Cardiac muscle cell (in vitro differentiated cells and primary cell): Measurements from ENCODE around the gene ZNF277. TPM values are rescaled to one million over a fixed set of nuclear protein-coding genes. Genes with fewer than 3 reads are reported as not detected.

Source experiments
- DNase-seq, 2 donors: peaks; one replicate each; pipeline versions ENCODE4 v3.0.0 to v3.0.0-alpha.2; 2010 to 2017; ENCODE audit warnings: low read depth in 1 of 2, low spot score in 1 of 2
- H3K27ac ChIP-seq: fragments of 200-600 bp; sonication (generic); 2 replicates; pipeline ENCODE4 v1.5.1; 2016
- H3K27me3 ChIP-seq: fragments of 200-600 bp; sonication (generic); 2 replicates; pipeline ENCODE4 v1.6.0; 2016; ENCODE audit warnings: control low read depth
- H3K36me3 ChIP-seq: fragments of 200-600 bp; sonication (generic); 2 replicates; pipeline ENCODE4 v1.5.1; 2016; ENCODE audit warnings: control low read depth
- H3K4me1 ChIP-seq: fragments of 200-600 bp; sonication (generic); 2 replicates; pipeline ENCODE4 v1.8.1; 2017; ENCODE audit warnings: low read depth, mild to moderate bottlenecking, mixed run types
- H3K4me3 ChIP-seq: fragments of 200-600 bp; sonication (generic); 2 replicates; pipeline ENCODE4 v1.5.1; 2016; ENCODE audit warnings: mild to moderate bottlenecking
- H3K9me3 ChIP-seq: fragments of 200-600 bp; sonication (generic); 2 replicates; pipeline ENCODE4 v1.5.1; 2017; ENCODE audit warnings: low read depth, mild to moderate bottlenecking, control low read depth
- polyA plus RNA-seq: library from polyadenylated mRNA; unstranded; fragments of >200 nt; fragmentation: Nextera tagmentation; extraction: Ambion mirVana; gene quantifications from 2 replicates; pipeline ENCODE4 v1.2.1, GENCODE V29; 2016
- total RNA-seq: library from RNA; depleted of rRNA; stranded (reverse); fragments of >200 nt; gene quantifications from 2 replicates; pipeline ENCODE4 v1.2.3, GENCODE V29; 2016
- TF ChIP-seq, protein P1 (sequence below): IDR thresholded peaks from 2 replicates; pipeline ENCODE4 v1.5.1; 2012; ENCODE audit warnings: low read depth, mild to moderate bottlenecking, low read length

The ZNF277 gene
- total and polyA plus RNA-seq, 2 experiments from 2014 or later: 9.8 to 22.6 TPM

- no peak for DNase-seq
- TF ChIP-seq, protein P1, sequence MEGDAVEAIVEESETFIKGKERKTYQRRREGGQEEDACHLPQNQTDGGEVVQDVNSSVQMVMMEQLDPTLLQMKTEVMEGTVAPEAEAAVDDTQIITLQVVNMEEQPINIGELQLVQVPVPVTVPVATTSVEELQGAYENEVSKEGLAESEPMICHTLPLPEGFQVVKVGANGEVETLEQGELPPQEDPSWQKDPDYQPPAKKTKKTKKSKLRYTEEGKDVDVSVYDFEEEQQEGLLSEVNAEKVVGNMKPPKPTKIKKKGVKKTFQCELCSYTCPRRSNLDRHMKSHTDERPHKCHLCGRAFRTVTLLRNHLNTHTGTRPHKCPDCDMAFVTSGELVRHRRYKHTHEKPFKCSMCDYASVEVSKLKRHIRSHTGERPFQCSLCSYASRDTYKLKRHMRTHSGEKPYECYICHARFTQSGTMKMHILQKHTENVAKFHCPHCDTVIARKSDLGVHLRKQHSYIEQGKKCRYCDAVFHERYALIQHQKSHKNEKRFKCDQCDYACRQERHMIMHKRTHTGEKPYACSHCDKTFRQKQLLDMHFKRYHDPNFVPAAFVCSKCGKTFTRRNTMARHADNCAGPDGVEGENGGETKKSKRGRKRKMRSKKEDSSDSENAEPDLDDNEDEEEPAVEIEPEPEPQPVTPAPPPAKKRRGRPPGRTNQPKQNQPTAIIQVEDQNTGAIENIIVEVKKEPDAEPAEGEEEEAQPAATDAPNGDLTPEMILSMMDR: no peak
- H3K36me3 ChIP-seq: no peaks in the 10 kb centered on the region
- H3K27me3 ChIP-seq: no peaks in the 10 kb centered on the region
- no peaks in the 10 kb centered on the region for H3K9me3 ChIP-seq
- H3K4me3 ChIP-seq: no peak overlapping the region
- no peaks in the 10 kb centered on the region for H3K4me1 ChIP-seq
- no peak overlapping the region for H3K27ac ChIP-seq
Observed at GRCh38 chr7:112171673-112172072, 34.8 kb upstream of the ZNF277 start.

GRCh38 chr7:112172870-112173567 is 33.5 kb upstream of the ZNF277 start:
- Histone ChIP-seq H3K4me1 (no peaks in the 10 kb centered on the region), H3K9me3 (no peaks in the 10 kb centered on the region), H3K27ac (no peak overlapping the region), H3K36me3 (no peaks in the 10 kb centered on the region), H3K4me3 (no peak overlapping the region), H3K27me3 (no peaks in the 10 kb centered on the region)
- DNase-seq: peak in 1 of 2 donors; percentile 34
- TF ChIP-seq, protein P1: no peak

DNA sequence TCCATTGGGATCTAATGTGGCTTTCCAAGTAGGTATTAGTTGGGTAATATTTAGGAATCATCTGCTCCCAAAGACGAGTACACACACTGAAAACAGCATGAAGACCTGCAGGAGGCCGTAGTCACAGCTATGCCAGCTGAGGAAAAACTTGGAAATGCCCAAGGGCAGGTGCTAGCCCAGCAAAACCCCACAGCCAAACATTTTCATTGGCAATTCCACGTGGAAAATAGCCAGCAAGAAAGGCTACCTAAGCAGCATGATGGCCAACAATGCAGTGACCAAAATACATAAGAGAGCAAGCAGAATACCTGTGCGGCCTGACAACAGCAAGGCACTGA is 33.0 kb upstream of the ZNF277 start:
- Histone ChIP-seq H3K4me1 (no peaks in the 10 kb centered on the region), H3K27ac (no peak overlapping the region), H3K4me3 (no peak overlapping the region), H3K27me3 (no peaks in the 10 kb centered on the region), H3K36me3 (no peaks in the 10 kb centered on the region), H3K9me3 (no peaks in the 10 kb centered on the region)
- TF ChIP-seq, protein P1: no peak
- no peak for DNase-seq

DNA sequence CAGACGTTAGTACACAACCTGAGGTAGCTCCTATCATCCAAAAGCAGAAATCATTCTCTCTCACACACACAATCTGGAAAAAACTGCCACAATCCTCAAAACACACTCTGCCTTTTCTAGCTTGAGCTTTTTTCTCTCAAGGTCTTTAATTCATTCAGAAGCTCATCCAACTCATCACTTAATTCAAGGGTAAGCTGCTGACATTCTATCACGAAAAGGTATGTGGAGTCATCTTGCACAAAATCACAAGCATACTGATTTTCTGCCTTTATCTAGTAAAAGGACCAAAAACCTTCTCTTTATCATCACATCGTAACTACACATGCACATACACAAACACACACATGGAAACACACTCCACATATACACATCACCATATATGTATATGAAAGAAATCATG is 32.3 kb upstream of the ZNF277 start:
- TF ChIP-seq, protein P1: no peak
- no peak for DNase-seq
- Histone ChIP-seq H3K4me1 (no peaks in the 10 kb centered on the region), H3K36me3 (no peaks in the 10 kb centered on the region), H3K4me3 (no peak overlapping the region), H3K9me3 (no peaks in the 10 kb centered on the region), H3K27ac (no peak overlapping the region), H3K27me3 (no peaks in the 10 kb centered on the region)

DNA sequence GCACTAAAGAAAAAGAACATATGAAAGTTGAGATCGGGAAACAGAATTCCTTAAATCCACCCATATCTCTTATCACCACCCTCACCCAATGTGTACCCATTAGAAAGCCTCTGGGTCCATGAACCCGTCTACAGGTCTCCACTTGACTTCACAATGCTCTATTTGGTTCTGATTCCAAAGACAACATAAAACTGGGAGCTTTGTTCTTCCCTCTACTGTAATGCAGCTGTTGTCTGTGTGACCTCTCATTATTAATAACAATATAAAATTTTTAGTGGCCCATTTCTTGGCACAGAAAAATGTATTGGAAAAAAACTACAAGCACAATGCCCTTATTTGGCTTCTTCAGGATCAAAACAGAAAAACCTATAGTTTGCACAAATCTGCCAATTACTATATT is 30.3 kb upstream of the ZNF277 start:
- Histone ChIP-seq H3K27ac (no peak overlapping the region), H3K9me3 (no peaks in the 10 kb centered on the region), H3K4me1 (no peaks in the 10 kb centered on the region), H3K36me3 (no peaks in the 10 kb centered on the region), H3K4me3 (no peak overlapping the region), H3K27me3 (no peaks in the 10 kb centered on the region)
- TF ChIP-seq, protein P1: no peak
- DNase-seq: no peak
